HG03432 (cell line): ENCODE measurements around the gene UBQLN4.
"Not testable (repeated sequence)": the region's sequence is repeated elsewhere in the genome, so short reads cannot be mapped to it uniquely, and the experiment has no call there.

ENCODE experiments used
- ATAC-seq: cut with Tn5 transposase; IDR thresholded peaks from one replicate; pipeline ENCODE4 v1.9.1; 2021; ENCODE audit warnings: mild to moderate bottlenecking, moderate library complexity; ENCODE audit not compliant: unreplicated experiment

UBQLN4 gene

GRCh38 chr1:156062189-156062588, 8.6 kb upstream of the UBQLN4 start:
- ATAC-seq: no peak

DNA sequence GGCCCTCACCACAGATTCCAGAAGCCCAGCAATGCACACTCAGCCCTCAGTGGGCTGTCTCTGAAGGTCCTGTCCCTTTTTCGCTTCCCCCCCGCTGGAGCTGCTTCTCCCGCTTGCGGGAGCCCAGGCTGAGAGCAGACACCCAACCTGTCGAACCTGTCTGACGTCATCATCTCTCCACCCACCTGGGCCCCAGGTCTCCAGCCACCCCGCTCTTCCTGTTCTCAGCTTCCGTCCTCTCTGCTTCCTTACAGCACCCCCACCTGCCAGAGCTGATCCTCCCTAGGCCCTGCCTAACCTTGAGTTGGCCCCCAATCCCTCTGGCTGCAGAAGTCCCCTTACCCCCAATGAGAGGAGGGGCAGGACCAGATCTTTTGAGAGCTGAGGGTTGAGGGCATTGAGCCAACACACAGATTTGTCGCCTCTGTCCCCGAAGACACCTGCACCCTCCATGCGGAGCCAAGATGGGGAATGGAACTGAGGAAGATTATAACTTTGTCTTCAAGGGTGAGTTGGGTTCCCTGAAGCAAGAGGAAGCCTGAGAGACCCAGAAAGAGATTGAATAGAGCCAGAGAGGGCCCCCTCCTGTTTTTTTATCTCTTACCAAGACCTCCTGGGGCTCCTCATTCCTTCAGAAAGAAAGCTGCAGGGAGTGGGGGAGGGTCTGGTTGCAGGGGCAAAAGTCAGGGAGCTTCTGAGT, 7.5 kb upstream of the UBQLN4 start, which contains the start of gene RAB25:
Gene RAB25, plus strand, starts transcription at position 224 of the 700 bp plus-strand sequence. Its CDS starts 241 bp downstream, at position 465.
- no peak for ATAC-seq

DNA sequence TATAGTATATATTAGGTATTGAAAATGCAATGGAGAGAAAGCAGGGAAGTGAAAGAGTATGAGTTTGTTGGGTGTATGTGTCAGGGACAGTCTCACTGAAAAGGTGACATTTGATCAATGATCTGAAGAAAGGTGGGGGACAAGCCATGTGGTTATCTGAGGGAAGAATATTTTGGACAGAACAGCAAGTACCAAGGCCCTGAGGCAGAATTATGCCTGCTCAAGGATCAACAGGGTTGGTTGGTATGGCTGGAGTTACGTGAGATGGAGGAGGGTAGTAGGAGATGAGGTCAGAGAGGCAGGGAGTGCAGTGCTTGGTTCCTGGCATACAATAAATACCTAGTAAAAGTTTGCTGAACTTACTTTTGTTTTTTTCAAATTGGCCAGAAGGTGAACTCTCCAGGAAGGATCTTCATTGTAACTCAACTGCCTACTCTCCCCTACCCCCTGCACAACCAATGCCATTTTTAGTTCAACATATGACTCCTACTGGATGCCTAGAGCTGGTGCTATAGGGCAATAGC, 2.8 kb upstream of the UBQLN4 start:
- ATAC-seq: no peak

DNA sequence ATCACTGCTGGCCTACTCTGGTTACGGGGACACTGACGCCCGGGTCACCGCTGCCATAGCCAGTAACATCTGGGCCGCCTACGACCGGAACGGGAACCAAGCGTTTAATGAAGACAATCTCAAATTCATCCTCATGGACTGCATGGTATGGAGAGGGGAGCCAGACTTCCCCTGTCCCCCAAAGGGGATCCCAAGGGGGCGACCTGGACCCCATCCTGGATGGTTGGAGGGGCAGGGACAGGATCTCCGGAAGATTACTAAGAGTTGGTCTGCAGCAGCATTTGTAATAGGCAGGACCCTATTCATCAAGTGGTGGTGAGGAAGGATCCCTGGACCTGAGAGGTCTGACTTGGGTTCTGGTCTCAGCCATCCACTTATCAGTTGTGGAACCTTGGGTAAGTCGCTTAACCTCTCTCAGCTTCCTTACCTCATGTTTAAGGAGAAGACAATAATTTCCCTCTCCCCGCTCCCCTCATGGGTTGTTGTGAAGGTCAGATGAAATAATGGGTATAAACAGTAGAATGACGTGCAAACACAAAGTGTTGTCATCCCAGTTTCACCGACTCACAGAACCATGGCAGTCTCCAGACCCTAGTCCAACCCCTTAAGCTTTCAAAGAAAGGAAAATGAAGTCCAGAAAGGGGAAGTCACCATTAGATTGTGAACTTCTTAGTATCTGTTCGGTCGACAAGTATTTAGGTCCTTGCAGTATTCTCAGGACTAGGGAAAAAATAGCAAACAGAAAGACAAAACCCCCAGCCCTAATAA, 1.9 kb upstream of the UBQLN4 start:
- ATAC-seq: no peak

DNA sequence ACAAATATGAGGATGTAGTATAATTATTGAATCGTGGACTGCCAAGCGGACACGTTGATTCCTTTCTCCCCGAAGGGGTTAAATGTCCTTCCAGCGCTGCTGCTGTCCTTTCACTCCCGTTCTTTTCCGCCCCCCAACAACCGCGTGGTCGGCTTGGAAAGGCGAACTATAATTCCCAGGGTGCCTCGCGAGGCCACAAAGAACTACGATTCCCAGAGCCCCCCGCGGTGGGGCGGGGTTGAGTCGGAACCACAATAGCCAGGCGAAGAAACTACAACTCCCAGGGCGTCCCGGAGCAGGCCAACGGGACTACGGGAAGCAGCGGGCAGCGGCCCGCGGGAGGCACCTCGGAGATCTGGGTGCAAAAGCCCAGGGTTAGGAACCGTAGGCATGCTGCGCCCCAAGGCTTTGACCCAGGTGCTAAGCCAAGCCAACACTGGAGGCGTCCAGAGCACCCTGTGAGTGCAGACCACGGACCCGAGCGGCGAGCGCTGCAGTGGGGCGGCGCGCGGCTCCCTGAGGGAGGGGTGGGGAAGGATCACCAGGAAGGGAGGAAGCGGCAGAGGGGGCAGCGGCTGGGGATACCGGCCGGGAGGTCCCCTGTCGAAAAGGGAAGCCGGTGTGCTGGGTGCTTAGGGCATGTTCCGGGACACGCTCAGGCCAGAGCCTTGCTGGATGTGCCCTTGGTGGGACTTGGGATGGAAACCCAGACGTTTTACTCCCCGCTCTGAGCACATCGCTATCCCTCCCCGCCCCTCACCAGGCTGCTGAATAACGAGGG, 1.1 kb upstream of the UBQLN4 start, which contains the start of gene LAMTOR2:
Gene LAMTOR2, plus strand, starts transcription at position 283 of the 781 bp plus-strand sequence. Its CDS starts 108 bp downstream, at position 391.
- ATAC-seq: peak; percentile 72

- peak; percentile 29 for ATAC-seq
These were observed 483 bp downstream of the UBQLN4 start for GRCh38 chr1:156052862-156053767.

GRCh38 chr1:156051011-156051725, 2.4 kb downstream of the UBQLN4 start:
- no peak for ATAC-seq

GRCh38 chr1:156050376-156050775, 3.2 kb downstream of the UBQLN4 start:
- ATAC-seq: no peak

DNA sequence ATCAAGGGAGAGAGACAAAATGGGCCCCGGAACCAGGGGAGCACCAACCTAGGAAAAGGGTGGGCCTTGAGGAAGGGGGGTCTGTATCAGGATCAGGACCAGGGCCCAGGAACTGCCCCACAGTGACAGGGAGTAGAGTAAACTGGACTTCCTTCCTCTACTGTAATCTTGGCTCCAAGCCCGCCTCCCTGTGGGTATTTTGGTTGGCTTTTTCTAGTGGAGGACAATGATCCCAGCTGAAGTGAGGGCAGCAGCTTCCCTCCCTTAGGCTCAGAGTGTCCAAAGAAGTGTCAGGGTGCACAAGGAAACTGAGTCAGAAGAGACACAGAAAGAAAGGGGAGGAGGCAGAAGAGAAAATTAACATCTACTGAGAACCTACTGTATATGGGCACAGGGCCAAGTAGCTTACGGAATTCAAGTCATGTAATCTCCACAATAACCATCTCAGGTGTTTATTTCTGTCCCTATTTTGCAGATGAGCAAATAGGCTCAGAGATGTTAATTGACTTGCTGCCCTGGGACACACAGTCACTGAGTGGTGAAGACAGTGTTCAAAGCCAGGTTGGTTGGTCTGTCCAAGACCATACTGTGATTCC, 4.8 kb downstream of the UBQLN4 start:
- no peak for ATAC-seq

DNA sequence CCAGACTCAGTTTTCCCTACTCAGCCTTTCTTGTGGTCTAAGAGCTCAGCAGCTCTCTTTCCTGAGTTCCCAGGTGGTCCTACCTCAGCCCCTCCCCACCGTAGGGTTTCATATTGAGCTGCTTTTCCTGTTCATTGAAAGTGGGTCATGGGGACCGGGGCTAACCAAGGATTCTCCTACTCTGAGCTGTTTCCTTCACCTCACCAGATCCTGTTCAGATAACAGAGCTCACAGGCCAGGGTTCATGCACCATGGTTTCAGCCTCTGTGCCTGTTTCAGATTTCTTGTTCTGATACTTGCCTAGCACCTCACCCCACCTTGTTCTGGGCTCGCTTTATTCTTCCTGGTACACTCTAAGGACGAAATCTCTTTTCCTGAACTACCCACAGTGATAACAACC, 8.5 kb downstream of the UBQLN4 start:
- no peak for ATAC-seq

DNA sequence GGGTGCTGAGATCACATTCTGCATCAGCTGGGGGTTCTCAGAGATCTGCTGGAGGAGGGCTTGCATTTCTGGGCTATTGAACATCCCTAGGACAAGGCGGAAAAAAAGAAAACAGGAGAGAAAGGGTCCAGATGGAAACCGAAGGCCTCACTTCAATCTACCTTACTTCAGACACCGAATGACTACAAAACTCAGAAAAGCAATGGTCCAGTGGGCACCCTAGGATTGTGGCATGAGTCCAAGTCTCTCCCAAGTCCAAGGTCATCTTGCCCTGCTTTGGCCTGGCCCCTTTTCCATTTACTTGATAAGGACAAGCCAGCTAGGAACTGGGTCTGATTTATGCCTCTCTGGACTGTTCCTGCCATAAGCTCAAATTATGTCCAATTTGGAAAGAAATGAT, 10.8 kb downstream of the UBQLN4 start:
- ATAC-seq: no peak

GRCh38 chr1:156034991-156035390, 18.6 kb downstream of the UBQLN4 start:
- ATAC-seq: not testable (repeated sequence)

- ATAC-seq: no peak
These were observed 20.6 kb downstream of the UBQLN4 start for GRCh38 chr1:156033011-156033410.

DNA sequence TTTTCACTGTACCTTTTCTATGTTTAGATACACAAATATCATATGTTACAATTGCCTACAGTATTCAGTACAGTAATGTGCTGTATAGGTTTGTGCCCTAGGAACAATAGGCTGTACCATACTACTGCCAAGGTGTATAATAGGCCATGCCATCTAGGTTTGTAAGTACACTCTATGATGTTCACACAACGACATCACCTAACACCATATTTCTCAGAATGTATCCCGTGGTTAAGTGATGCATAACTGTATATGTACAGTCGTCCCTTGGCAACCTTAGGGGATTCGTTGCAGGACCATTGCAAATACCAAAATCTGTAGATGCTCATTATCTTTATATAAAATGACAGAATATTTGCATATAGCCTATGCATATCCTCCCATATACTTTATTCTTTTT, 27.0 kb downstream of the UBQLN4 start:
- no peak for ATAC-seq

DNA sequence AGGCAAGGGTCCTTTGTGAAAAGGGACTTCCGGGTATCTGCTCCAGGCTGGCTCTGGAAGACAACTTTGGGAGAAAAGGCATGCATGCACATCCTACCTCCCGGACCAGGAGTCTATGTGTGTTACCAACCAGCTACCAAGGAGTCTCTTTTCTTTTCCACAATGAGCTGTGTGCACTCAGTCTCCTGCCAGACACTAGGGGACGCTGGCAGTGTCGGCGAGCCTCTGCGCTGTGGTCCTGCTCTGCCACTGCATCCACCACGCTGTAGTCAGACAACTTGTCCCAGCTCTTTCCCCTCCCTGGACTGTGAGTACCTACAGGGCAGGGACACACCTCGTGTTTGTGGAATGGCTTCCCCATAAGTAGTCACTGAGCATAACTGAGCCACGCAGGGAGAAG, 27.7 kb downstream of the UBQLN4 start:
- ATAC-seq: no peak

- no peak for ATAC-seq
These were observed 28.8 kb downstream of the UBQLN4 start for GRCh38 chr1:156024801-156025200.

DNA sequence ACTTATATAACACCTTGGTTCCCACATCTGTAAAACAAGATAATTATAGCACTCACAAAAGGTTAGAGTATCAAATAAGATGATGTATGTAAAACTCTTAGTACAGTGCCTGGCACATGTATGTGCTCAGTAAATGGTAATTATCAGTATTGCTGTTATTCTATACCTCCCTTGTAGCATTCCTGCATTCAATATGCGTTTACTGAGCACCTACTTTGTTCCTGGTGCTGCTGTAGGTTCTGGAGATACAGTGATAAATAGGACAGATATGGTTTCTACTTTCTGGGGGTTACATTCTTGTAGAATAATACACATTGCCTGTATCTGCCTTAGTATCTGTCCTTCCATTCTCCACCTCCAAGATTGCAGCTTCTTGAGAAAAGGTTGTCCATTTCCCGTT, 31.6 kb downstream of the UBQLN4 start:
- ATAC-seq: no peak

GRCh38 chr1:156021093-156021428, 32.5 kb downstream of the UBQLN4 start:
- ATAC-seq: no peak
